Psoas muscle (tissue), 8 donors: ENCODE results near the gene TBC1D22A. TPM values are rescaled to one million over a fixed set of nuclear protein-coding genes. Genes with fewer than 3 reads are reported as not detected.
A peak's percentile ranks its signal among the peaks of the same experiment; 100 is the strongest.

Experiments used
- ATAC-seq, 4 donors: fragments of 200-7000 bp; cut with Tn5 transposase; one replicate each; pipeline ENCODE4 v1.9.1; 2020; ENCODE audit warnings: moderate library complexity in 3 of 4, mild to moderate bottlenecking in 2 of 4
- DNase-seq, 2 donors: peaks; one replicate each; pipeline ENCODE4 v3.0.0-alpha.2; 2020
- H3K27ac ChIP-seq: fragments of 200-600 bp; one replicate; pipeline ENCODE4 v1.8.0; 2022
- H3K27me3 ChIP-seq, 3 donors: fragments of 200-600 bp in 1 of 3; one replicate each; pipeline versions ENCODE4 v1.6.1 to v1.8.0; 2013 to 2022; ENCODE audit warnings: low read length in 2 of 3, mild to moderate bottlenecking in 2 of 3, moderate library complexity in 1 of 3; ENCODE audit not compliant: insufficient read depth in 3 of 3
- H3K36me3 ChIP-seq, 2 donors: fragments of 200-600 bp in 1 of 2; one replicate each; pipeline versions ENCODE4 v1.6.1 to v1.8.0; 2013 to 2022; ENCODE audit warnings: low read depth in 1 of 2, mild to moderate bottlenecking in 1 of 2, moderate library complexity in 1 of 2; ENCODE audit not compliant: insufficient read depth in 1 of 2
- H3K4me1 ChIP-seq: fragments of 200-600 bp; one replicate; pipeline ENCODE4 v1.8.0; 2022
- H3K4me3 ChIP-seq: fragments of 200-600 bp; one replicate; pipeline ENCODE4 v1.8.0; 2022; ENCODE audit warnings: mild to moderate bottlenecking
- H3K9me3 ChIP-seq: fragments of 200-600 bp; one replicate; pipeline ENCODE4 v1.8.0; 2022
- CTCF ChIP-seq: fragments of 200-600 bp; IDR thresholded peaks from one replicate; pipeline ENCODE4 v1.8.0; 2022; ENCODE audit warnings: antibody characterized with exemption
- WGBS, 3 donors: extraction: QIAGEN DNeasy Blood & Tissue Kit; methylation state at CpG; one replicate each; pipeline versions ENCODE4 v1.1.6 to v1.1.7; 2013; 5-methylcytosine and 5-hydroxymethylcytosine counted together
- intact Hi-C, 2 donors: fragments of 100-400 bp; cut with DNase I; formaldehyde crosslinking; loops; one replicate each; pipeline versions ENCODE4 v1.11.0 to v1.14.2; 2022
- polyA plus RNA-seq, 3 donors: library from polyadenylated mRNA; stranded (reverse); fragments of 200-250 nt; gene quantifications; one replicate each; pipeline ENCODE4 v1.2.3, GENCODE V29; 2013
- total RNA-seq, 4 donors: library from RNA; stranded (reverse); fragmentation: NEBNext Ultra II Directional in 2 of 4; extraction: Animal tissue kit (Norgen Biotek cat#: 25700) in 2 of 4; gene quantifications; one replicate each; pipeline versions ENCODE4 v1.2.1 to v1.2.4, GENCODE V29; 2021 to 2023
- donor health status: healthy with polysubstance abuse.
- donor health status: DM: no; HTN: no; CAD: no; lungs with moderate emphysema.
- donor health status: Bipolar disorder and iron deficiency.
- donor health status: healthy.
- donor health status: DM: yes; HTN: yes; CAD: no.
- donor health status: DM: no; HTN: no; CAD: no.
- donor health status: DM: no; HTN: no; CAD: no.
- donor health status: DM: yes; HTN: yes; CAD: no.

TBC1D22A gene
- total and polyA plus RNA-seq, 7 donors, result 11.7 to 25.0 (median 18.9) TPM

GRCh38 chr22:46767249-46767985 lies 5.0 kb downstream of the TBC1D22A start:
- Histone ChIP-seq H3K4me3 (no peak overlapping the region), H3K4me1 (peaks cover 34% of the 10 kb centered on the region), H3K9me3 (no peaks in the 10 kb centered on the region), H3K27me3 (no peaks in the 10 kb centered on the region), H3K27ac (no peak overlapping the region), H3K36me3 (peaks cover 0 to 8% of the 10 kb centered on the region in 2 donors)
- TF ChIP-seq CTCF, result no peak
- DNase-seq (no peak), ATAC-seq (no peak)
- WGBS, 3 donors, result 86 to 90% (median 88%) methylated on average over 11 of the region's 11 CpGs
- intact Hi-C loops, result no loop called here

GRCh38 chr22:46769191-46769675 lies 6.8 kb downstream of the TBC1D22A start:
- ATAC-seq (peak; percentile 85 to 89 (median 88)), DNase-seq (peak; percentile 59 to 84)
- Histone ChIP-seq H3K9me3 (no peaks in the 10 kb centered on the region), H3K27ac (peak overlapping the region; percentile 86), H3K4me1 (peaks cover 39% of the 10 kb centered on the region), H3K4me3 (peak overlapping the region; percentile 31), H3K27me3 (no peaks in the 10 kb centered on the region), H3K36me3 (peaks cover 0 to 8% of the 10 kb centered on the region in 2 donors)
- intact Hi-C loops, result no loop called here
- WGBS, 3 donors, result 31 to 42% (median 39%) methylated on average over 17 of the region's 17 CpGs
- TF ChIP-seq CTCF, result no peak

- H3K36me3 ChIP-seq, result peaks cover 0 to 6% of the 10 kb centered on the region in 2 donors
- peak overlapping the region; percentile 31 for H3K4me3 ChIP-seq
- peaks cover 44% of the 10 kb centered on the region for H3K4me1 ChIP-seq
- DNase-seq, result no peak
- H3K27ac ChIP-seq, result peak overlapping the region; percentile 86
- H3K27me3 ChIP-seq, result no peaks in the 10 kb centered on the region
- 84 to 90% (median 87%) methylated on average over 6 of the region's 6 CpGs for WGBS, 3 donors
- intact Hi-C loops, result no loop called here
- no peak for TF ChIP-seq CTCF
- H3K9me3 ChIP-seq, result no peaks in the 10 kb centered on the region
- no peak for ATAC-seq
These were observed 7.3 kb downstream of the TBC1D22A start for GRCh38 chr22:46769706-46770105.

- ATAC-seq (no peak), DNase-seq (no peak)
- peaks cover 45% of the 10 kb centered on the region for H3K4me1 ChIP-seq
- H3K36me3 ChIP-seq, result peaks cover 0 to 1% of the 10 kb centered on the region in 2 donors
- intact Hi-C loops, result no loop called here
- no peaks in the 10 kb centered on the region for H3K27me3 ChIP-seq
- peak overlapping the region; percentile 86 for H3K27ac ChIP-seq
- H3K4me3 ChIP-seq, result no peak overlapping the region
- 57 to 61% (median 57%) methylated on average over 14 of the region's 14 CpGs for WGBS, 3 donors
- H3K9me3 ChIP-seq, result no peaks in the 10 kb centered on the region
- TF ChIP-seq CTCF, result no peak
These were observed 7.7 kb downstream of the TBC1D22A start for GRCh38 chr22:46770151-46770641.
